Measurements from ENCODE around the gene PPAT.

Gene PPAT

DNA sequence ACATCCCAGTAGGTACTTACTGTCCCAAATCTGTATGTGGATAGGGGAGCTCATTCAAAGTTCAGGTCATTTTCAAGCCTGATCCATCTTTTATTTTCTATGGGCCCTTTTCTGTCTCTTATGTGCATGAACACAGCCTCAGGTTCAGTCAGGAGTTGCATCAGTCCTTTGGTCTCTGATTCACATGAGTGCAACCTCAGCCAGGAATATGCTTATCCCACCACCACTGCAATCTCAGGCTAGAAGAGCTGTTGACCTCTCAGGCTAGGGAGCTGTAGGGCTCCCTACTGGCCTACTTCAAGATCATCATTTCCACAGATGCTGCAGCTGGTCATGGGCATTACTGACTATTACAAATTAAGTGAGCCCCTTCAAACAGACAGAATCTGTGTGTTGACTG is 75.3 kb downstream of the PPAT start:
- Histone ChIP-seq H3K9me3 (ENCODE audit: control insufficient read depth in 2 of 2, low read length in 2 of 2) (no peaks in the 10 kb centered on the region), H3K27me3 (ENCODE audit: control insufficient read depth in 2 of 2, insufficient read depth in 2 of 2, low read length in 2 of 2) (no peaks in the 10 kb centered on the region), H3K4me3 (ENCODE audit: low read length in 2 of 2) (no peak overlapping the region), H3K27ac (ENCODE audit: low read depth in 2 of 2, low read length in 2 of 2) (no peak overlapping the region), H3K9ac (ENCODE audit: low read depth in 1 of 2, low read length in 2 of 2) (no peak overlapping the region), H3K36me3 (ENCODE audit: control insufficient read depth in 2 of 2, insufficient read depth in 2 of 2, low read length in 2 of 2) (peaks cover 2 to 3% of the 10 kb centered on the region in 2 donors), H3K4me1 (ENCODE audit: control insufficient read depth in 2 of 2, insufficient read depth in 2 of 2, low read length in 2 of 2) (no peaks in the 10 kb centered on the region)

DNA sequence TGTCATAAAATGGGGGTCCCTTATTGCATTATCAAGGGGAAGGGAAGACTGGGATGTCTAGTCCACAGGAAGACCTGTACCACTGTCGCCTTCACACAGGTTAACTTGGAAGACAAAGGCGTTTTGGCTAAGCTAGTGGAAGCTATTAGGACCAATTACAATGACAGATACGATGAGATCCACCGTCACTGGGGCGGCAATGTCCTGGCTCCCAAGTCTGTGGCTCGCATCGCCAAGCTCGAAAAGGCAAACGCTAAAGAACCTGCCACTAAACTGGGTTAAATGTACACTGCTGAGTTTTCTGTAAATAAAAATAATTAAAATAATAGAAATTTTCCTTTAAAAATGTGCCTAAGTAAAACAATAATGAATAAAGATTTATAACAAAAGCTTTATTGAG is 78.8 kb downstream of the PPAT start:
- Histone ChIP-seq H3K27me3 (ENCODE audit: control insufficient read depth in 2 of 2, insufficient read depth in 2 of 2, low read length in 2 of 2) (no peaks in the 10 kb centered on the region), H3K9me3 (ENCODE audit: control insufficient read depth in 2 of 2, low read length in 2 of 2) (no peaks in the 10 kb centered on the region), H3K4me1 (ENCODE audit: control insufficient read depth in 2 of 2, insufficient read depth in 2 of 2, low read length in 2 of 2) (no peaks in the 10 kb centered on the region), H3K36me3 (ENCODE audit: control insufficient read depth in 2 of 2, insufficient read depth in 2 of 2, low read length in 2 of 2) (peaks cover 2 to 3% of the 10 kb centered on the region in 2 donors), H3K4me3 (ENCODE audit: low read length in 2 of 2) (no peak overlapping the region), H3K27ac (ENCODE audit: low read depth in 2 of 2, low read length in 2 of 2) (no peak overlapping the region), H3K9ac (ENCODE audit: low read depth in 1 of 2, low read length in 2 of 2) (no peak overlapping the region)

DNA sequence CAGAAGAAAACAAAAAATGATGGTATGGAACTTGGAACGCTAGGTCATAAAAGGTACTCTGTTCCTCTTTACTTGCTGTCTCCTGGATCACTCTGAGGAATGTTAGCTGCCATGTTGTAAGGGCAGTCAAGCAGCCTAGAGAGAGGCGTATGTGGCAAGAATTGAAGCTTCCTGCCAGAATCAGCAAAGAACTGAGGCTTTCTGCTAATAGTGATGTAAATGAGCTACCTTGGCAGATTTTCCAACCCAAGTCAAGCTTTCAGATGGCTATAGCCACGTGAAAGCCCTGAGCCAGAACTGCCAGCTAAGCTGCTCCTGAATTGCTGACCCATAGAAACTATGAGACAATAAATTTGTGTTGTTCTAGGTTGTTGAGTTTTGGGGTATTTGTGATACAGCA is 86.8 kb downstream of the PPAT start:
- H3K27ac ChIP-seq (ENCODE audit: low read depth in 2 of 2, low read length in 2 of 2), result no peak overlapping the region
- peaks cover 7 to 12% of the 10 kb centered on the region in 2 donors for H3K36me3 ChIP-seq (ENCODE audit: control insufficient read depth in 2 of 2, insufficient read depth in 2 of 2, low read length in 2 of 2)
- no peaks in the 10 kb centered on the region for H3K9me3 ChIP-seq (ENCODE audit: control insufficient read depth in 2 of 2, low read length in 2 of 2)
- H3K4me1 ChIP-seq (ENCODE audit: control insufficient read depth in 2 of 2, insufficient read depth in 2 of 2, low read length in 2 of 2), result no peaks in the 10 kb centered on the region
- H3K27me3 ChIP-seq (ENCODE audit: control insufficient read depth in 2 of 2, insufficient read depth in 2 of 2, low read length in 2 of 2), result no peaks in the 10 kb centered on the region
- no peak overlapping the region for H3K4me3 ChIP-seq (ENCODE audit: low read length in 2 of 2)
- H3K9ac ChIP-seq (ENCODE audit: low read depth in 1 of 2, low read length in 2 of 2), result no peak overlapping the region

DNA sequence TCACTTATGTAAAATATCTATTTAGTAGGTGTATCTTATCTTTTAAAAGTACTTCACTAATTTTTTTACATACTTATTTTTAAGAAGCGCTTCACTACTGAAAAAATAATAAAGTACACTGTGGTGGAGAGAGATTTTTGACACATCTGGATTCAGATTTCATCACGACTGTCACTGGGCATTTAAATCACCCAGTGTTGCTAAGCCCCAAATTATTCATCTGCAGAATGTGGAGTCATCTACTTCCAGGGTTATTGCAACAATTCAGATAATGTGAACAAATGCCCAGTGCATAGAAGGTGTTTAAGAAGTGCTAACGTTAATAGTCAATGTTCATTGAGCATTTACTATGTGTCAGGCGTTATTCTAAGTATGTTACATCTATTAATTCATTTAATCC is 90.0 kb downstream of the PPAT start:
- Histone ChIP-seq H3K9ac (ENCODE audit: low read depth in 1 of 2, low read length in 2 of 2) (no peak overlapping the region), H3K36me3 (ENCODE audit: control insufficient read depth in 2 of 2, insufficient read depth in 2 of 2, low read length in 2 of 2) (peaks cover 7 to 12% of the 10 kb centered on the region in 2 donors), H3K27ac (ENCODE audit: low read depth in 2 of 2, low read length in 2 of 2) (no peak overlapping the region), H3K4me3 (ENCODE audit: low read length in 2 of 2) (no peak overlapping the region), H3K27me3 (ENCODE audit: control insufficient read depth in 2 of 2, insufficient read depth in 2 of 2, low read length in 2 of 2) (no peaks in the 10 kb centered on the region), H3K4me1 (ENCODE audit: control insufficient read depth in 2 of 2, insufficient read depth in 2 of 2, low read length in 2 of 2) (no peaks in the 10 kb centered on the region), H3K9me3 (ENCODE audit: control insufficient read depth in 2 of 2, low read length in 2 of 2) (no peaks in the 10 kb centered on the region)

All from mucosa of rectum (tissue), 2 donors.